Retinal pigment epithelial cell (primary cell): Measurements from ENCODE around the gene THRB.

ENCODE experiments used
- DNase-seq: peaks from one replicate; pipeline ENCODE4 v3.0.0-alpha.2; 2010; ENCODE audit warnings: low read depth
- H3K4me3 ChIP-seq: 2 replicates; pipeline ENCODE4 v1.5.1; 2011; ENCODE audit warnings: mild to moderate bottlenecking, low read length, control low read depth, moderate library complexity
- TF ChIP-seq, protein P1 (sequence below): conservative IDR thresholded peaks from 2 replicates; pipeline ENCODE4 v1.5.1; 2011; ENCODE audit warnings: low read depth, low read length, control low read depth, inconsistent platforms

Gene THRB

DNA sequence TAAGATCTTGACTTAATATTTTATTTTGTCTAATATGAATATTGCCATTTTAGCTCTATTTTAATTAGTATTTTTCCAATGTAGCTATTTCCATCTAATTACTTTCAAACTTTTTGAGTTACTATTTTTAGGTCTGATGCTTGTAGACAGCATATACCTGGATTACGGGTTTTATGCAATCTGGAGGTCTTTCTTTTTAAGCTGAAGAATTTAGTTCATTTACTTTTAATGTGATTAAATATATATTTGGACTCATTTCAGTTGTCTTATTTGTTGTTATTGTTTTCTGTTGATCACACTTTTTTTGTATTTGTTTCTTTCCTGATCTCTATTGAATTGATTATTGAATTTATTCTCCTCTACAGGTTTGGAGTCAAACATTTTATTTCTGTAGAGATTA, 30.3 kb downstream of the THRB start:
- H3K4me3 ChIP-seq = no peak overlapping the region
- DNase-seq = no peak

DNA sequence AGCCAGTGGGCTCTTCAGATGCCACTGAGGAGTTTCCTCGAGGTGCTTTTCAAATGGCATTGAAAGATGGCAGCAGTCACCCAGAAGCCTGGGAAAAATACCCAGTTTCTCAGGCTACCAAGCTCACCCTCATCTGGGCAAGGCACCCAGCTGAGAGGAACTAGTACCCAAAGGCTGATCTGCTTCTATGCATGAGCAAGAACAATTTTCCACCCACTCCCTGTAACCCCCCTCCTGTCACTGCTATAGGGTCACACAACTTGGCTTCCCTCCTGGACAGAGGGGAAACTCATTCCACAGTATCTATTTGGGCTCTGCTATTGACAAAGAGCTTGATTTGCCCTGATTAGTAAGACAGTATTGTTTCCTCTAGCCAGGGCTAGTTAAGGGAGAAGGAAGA, 31.9 kb downstream of the THRB start:
- H3K4me3 ChIP-seq = no peak overlapping the region
- TF ChIP-seq, protein P1, sequence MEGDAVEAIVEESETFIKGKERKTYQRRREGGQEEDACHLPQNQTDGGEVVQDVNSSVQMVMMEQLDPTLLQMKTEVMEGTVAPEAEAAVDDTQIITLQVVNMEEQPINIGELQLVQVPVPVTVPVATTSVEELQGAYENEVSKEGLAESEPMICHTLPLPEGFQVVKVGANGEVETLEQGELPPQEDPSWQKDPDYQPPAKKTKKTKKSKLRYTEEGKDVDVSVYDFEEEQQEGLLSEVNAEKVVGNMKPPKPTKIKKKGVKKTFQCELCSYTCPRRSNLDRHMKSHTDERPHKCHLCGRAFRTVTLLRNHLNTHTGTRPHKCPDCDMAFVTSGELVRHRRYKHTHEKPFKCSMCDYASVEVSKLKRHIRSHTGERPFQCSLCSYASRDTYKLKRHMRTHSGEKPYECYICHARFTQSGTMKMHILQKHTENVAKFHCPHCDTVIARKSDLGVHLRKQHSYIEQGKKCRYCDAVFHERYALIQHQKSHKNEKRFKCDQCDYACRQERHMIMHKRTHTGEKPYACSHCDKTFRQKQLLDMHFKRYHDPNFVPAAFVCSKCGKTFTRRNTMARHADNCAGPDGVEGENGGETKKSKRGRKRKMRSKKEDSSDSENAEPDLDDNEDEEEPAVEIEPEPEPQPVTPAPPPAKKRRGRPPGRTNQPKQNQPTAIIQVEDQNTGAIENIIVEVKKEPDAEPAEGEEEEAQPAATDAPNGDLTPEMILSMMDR = no peak
- no peak for DNase-seq

More for the DNA sequence above, 30.3 kb downstream of the THRB start:
- TF ChIP-seq, protein P1 = no peak

DNA sequence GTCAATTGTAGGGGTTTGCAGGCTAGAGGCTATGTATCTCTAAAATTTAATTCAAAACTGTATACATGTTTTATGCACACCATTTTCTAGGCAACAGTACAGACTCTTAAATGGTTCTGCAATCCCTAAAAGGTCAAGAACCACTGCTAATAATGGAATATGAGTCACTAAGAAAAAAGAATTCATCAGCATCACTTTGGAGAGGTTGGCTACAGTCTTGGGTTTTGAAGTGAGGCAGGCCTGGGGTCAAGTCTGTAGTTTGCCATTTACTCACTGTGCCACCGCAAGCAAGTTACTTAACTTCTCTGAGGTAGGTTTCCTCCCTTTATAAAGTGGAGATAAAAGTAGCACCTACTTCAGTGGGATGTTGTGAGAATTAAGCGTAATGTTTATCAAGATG, 33.7 kb downstream of the THRB start:
- H3K4me3 ChIP-seq = no peak overlapping the region
- no peak for DNase-seq
- TF ChIP-seq, protein P1 = no peak

DNA sequence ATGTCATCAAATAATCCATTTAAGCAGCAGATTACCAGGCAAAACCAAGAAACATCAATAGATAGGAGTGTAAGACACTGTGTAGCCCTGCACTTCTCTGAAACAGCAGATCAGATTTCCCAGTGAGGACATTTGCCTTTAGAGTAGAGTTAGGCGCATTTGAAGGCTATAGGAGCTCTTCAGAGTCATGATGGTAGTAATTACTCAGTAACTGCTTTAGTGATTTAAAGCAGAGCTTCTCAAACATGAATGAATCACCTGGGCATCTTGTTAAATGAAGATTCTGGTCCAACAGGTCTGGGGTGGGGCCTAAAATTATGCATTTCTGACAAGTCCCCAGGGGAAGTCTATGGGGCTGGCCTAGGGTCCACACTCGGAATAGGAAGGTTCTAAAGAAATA, 36.9 kb downstream of the THRB start:
- TF ChIP-seq, protein P1 = no peak
- DNase-seq = no peak
- no peak overlapping the region for H3K4me3 ChIP-seq

DNA sequence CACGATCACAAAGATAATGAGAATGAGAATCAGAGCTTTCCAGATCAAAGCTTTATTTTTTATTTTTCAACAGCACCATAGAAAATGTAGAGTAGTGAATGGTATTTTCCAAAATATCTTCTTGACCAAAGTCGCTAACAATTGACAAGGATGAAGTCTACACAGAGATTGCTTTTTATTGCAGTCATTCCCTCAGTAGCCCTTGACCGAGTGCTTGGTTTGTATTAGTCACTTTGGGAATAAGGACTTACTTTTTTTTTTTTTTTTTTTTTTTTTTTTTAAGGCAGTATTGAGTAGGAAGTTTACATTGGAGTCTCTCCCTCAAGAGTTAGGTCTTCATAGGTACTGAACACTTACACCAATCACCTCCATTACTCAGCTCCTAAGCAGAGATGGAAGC, 39.8 kb downstream of the THRB start:
- no peak for DNase-seq
- TF ChIP-seq, protein P1 = no peak
- no peak overlapping the region for H3K4me3 ChIP-seq

DNA sequence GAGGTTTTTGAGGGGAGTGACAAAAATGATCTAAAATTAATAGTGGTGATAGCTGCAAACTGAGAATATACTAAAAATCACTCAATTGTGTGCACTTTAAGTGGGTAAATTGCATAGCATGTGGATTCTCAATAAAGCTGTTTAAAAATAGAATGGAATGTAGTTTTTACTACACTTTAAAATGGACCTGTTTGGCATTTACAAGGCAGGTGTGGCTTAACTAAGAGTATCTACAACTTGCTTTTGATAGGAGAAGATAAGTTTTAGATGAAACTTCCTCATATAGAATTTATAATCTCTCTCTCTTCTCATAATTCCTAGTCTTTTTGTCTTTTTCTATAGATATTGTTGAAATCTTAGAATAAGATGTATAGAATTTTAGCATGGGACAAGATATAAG, 40.3 kb downstream of the THRB start:
- no peak overlapping the region for H3K4me3 ChIP-seq
- TF ChIP-seq, protein P1 = no peak
- no peak for DNase-seq

DNA sequence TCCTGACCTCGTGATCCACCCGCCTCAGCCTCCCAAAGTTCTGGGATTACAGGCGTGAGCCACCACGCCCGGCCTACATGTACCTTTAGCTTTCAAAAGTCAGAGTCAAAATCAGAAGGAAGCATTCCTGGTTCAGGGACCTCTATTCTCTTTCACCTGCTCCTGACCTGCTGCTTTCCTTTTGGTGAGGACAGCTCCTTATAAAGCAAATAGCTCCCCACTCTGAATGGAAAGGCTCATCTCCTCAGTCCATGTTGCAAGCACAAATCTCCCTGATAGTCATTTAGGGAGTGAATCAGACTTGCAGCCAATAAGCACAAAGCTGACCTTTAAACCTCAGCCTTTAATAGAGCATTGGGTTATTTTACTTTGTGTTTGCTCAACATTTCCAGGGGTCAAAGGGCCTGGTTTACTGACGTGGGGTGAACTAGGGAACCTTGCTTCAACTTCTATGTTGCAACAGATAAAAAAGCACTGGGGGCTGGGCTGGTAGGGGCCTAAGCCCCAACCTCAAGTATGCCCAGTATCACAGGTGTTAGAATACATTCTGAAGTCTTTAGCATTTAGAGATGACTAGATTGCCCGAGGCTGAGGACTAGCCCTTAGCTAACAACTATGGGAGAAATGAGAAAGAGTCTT, 43.1 kb downstream of the THRB start:
- no peak for DNase-seq
- H3K4me3 ChIP-seq = no peak overlapping the region
- TF ChIP-seq, protein P1 = no peak
